MM.1S (cell line): ENCODE results near the gene SMLR1.

Experiments used
- CTCF ChIP-seq: fragments of 300-600 bp; sonication (generic); IDR thresholded peaks from 2 replicates; pipeline ENCODE4 v1.5.1; 2016; ENCODE audit warnings: antibody characterized with exemption, low read length, mixed read lengths
- EZH2phosphoT487 ChIP-seq: fragments of 300-600 bp; sonication (generic); IDR thresholded peaks from 2 replicates; pipeline ENCODE4 v1.6.1; 2018; ENCODE audit warnings: antibody characterized with exemption, low read length

GRCh38 chr6:130870179-130870880 is 43.1 kb downstream of the SMLR1 start:
- TF ChIP-seq CTCF: no peak
- no peak for TF ChIP-seq EZH2phosphoT487
